ENCODE measurements around the gene TMEM231. TPM values are rescaled to one million over a fixed set of nuclear protein-coding genes. Genes with fewer than 3 reads are reported as not detected.
A peak's percentile ranks its signal among the peaks of the same experiment; 100 is the strongest.

TMEM231 gene
- total RNA-seq (2021; fragmentation: NEBNext Ultra II Directional; extraction: Animal tissue kit (Norgen Biotek cat#: 25700)) = 8.0 and 8.3 TPM in 2 replicates
- polyA plus RNA-seq (2011; rRNA removed) = 26.7 and 37.6 TPM in 2 replicates
- polyA plus RNA-seq (2011; cell fraction: cytosol; rRNA removed) = 22.6 TPM
- polyA plus RNA-seq (2011; cell fraction: nucleus; rRNA removed) = 26.1 TPM
- 6.4 to 11.0 TPM (median 8.7 TPM) in 4 replicates for polyA plus RNA-seq (2012, experiment 1 of 2)
- polyA plus RNA-seq (2012, experiment 2 of 2) = 5.9 TPM
- 13.7 TPM for polyA plus RNA-seq (2013, experiment 1 of 2)
- polyA plus RNA-seq (2013, experiment 2 of 2) = 16.0 TPM
- polyA minus RNA-seq (2011; rRNA and poly(A)+ RNA removed) = 36.4 and 54.6 TPM in 2 replicates
- 17.5 TPM for polyA minus RNA-seq (2011; cell fraction: cytosol; rRNA and poly(A)+ RNA removed)
- polyA minus RNA-seq (2011; cell fraction: nucleus; rRNA and poly(A)+ RNA removed) = 7.9 TPM
- long read RNA-seq, experiment 1, partial matches to known transcripts = 0 of 5 reads
- long read RNA-seq, experiment 1, other reads (novel, unspliced or antisense) = 5 of 5 reads
- long read RNA-seq, experiment 2, partial matches to known transcripts = 0 of 2 reads
- long read RNA-seq, experiment 2, other reads (novel, unspliced or antisense) = 2 of 2 reads

DNA sequence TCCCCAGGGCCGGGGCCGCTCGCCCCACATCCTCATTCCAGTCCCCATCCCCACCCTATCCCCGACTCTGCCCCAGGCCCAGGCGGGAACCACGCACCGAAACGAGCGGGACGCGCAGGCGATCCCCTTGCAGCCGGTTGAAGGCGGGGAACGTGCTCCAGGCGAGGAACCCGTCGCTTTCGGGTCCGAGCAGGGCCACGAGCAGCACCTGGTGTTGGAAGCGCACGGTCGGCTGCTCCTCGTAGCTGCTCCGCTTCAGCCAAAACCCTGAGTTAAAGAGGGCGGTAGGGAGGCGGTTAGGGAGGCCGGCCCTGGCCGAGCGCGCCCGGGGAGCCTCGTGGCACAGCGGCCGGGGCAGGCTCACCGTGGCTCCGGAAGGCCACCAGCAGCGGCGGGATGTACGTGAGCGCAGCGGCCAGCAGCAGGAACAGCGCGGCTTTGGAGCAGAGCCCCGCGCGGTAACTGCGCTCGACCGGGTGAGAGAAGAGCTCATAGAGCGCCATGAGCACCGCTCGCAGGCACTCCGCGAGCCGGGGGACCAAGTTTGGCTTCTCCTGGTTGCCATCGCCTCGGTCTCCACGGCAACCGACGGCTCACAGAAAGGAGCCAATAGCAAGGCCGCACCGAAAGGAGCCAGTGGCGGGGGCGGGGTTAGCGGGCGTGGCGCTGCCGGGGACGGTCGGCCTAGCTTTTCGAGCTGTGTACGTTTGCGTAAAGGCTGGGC, at the start of gene TMEM231:
TSS of gene TMEM231 (minus strand) at position 546 of the 724 bp plus-strand sequence. CDS start at position 503, 43 bp downstream.
- H3K36me3 ChIP-seq (ENCODE audit: control insufficient read depth in 2 of 4, insufficient read depth in 4 of 4, low read length in 3 of 4) = no peaks in the 10 kb centered on the region
- H3K79me2 ChIP-seq (ENCODE audit: control insufficient read depth in 1 of 2, insufficient read depth in 2 of 2, low read length in 2 of 2) = no peaks in the 10 kb centered on the region
- H3K23ac ChIP-seq (ENCODE audit: insufficient read length) = no peak within 1 kb of the TSS
- peak within 1 kb of the TSS; percentile 6 to 67 (median 53) for H3K9ac ChIP-seq (replicated peaks in 1 of 4; ENCODE audit: extremely low read depth in 1 of 4, low read depth in 3 of 4, low read length in 3 of 4)
- DNase-seq (ENCODE audit: low read depth in 1 of 2, low spot score in 2 of 2) = peak; percentile 67 to 96
- peak within 1 kb of the TSS; percentile 78 for H3K18ac ChIP-seq (ENCODE audit: extremely low read depth, low read length)
- peak within 1 kb of the TSS; percentile 63; the same call in 1 of the 2 replicates for H2BK15ac ChIP-seq (ENCODE audit: low read length)
- no peak within 1 kb of the TSS for H4K5ac ChIP-seq (ENCODE audit: insufficient read length, low read depth, low read length)
- peak within 1 kb of the TSS; percentile 96 for H4K8ac ChIP-seq (ENCODE audit: extremely low read depth, insufficient read depth, low read length)
- peak within 1 kb of the TSS; percentile 79 to 98 for H3K4me2 ChIP-seq (ENCODE audit: insufficient read depth in 1 of 2, low read depth in 2 of 2, low read length in 2 of 2)
- peak within 1 kb of the TSS; percentile 39; the same call in 1 of the 2 replicates for H2BK5ac ChIP-seq (ENCODE audit: low read depth, low read length)
- no peaks in the 10 kb centered on the region for H3K79me1 ChIP-seq (ENCODE audit: low read depth, low read length)
- no peak within 1 kb of the TSS for H2BK20ac ChIP-seq (ENCODE audit: low read length)
- ChIA-PET CTCF (ENCODE audit: partially characterized antibody) (interaction anchor here (0.7 to 1.3 kb wide), 6 partner anchors 12 to 84 kb away, joined by 3 to 4 read pairs (median 3); no protein-coding TSS in a partner anchor), POLR2A (ENCODE audit: partially characterized antibody) (interaction anchor here (0.7 to 3.2 kb wide), 6 partner anchors 10 to 67 kb away, joined by 3 to 21 read pairs (median 5); partner anchors contain the start of genes ADAT1, CHST6 and GABARAPL2)
- no peak within 1 kb of the TSS for H2BK12ac ChIP-seq (ENCODE audit: low read depth, low read length)
- H3K56ac ChIP-seq (replicated peaks; ENCODE audit: insufficient read length, low read depth, low read length) = peak within 1 kb of the TSS; percentile 4
- H3K14ac ChIP-seq (ENCODE audit: insufficient read length) = no peak within 1 kb of the TSS
- FAIRE-seq = no peak
- no peaks in the 10 kb centered on the region; a peak in 1 of 7 replicates for H3K27me3 ChIP-seq (replicated peaks in 1 of 4; ENCODE audit: control insufficient read depth in 3 of 4, extremely low read depth in 1 of 4, insufficient read depth in 3 of 4, low read length in 3 of 4)
- no peak within 1 kb of the TSS for H2AK5ac ChIP-seq (ENCODE audit: low read depth, low read length)
- no peaks in the 10 kb centered on the region for H4K20me1 ChIP-seq (replicated peaks in 1 of 2; ENCODE audit: control insufficient read depth in 1 of 2, insufficient read depth in 2 of 2, low read length in 2 of 2)
- H3K9me3 ChIP-seq (ENCODE audit: insufficient read depth in 2 of 2, low read depth in 1 of 2, low read length in 1 of 2) = no peaks in the 10 kb centered on the region
- no peak within 1 kb of the TSS for H3K27ac ChIP-seq (ENCODE audit: low read depth, low read length)
- H3K4me1 ChIP-seq (replicated peaks in 1 of 4; ENCODE audit: control insufficient read depth in 3 of 4, insufficient read depth in 4 of 4, low read length in 3 of 4) = peaks cover 0 to 3% (median 1%) of the 10 kb centered on the region in 4 experiments; a peak in 3 of 7 replicates
- H2BK120ac ChIP-seq (replicated peaks; ENCODE audit: low read depth, low read length) = no peak within 1 kb of the TSS
- H3K4me3 ChIP-seq (ENCODE audit: extremely low read depth in 1 of 4, insufficient read depth in 2 of 4, low read depth in 3 of 4, low read length in 4 of 4) = peak within 1 kb of the TSS; percentile 57 to 96 (median 84)
- H3K23me2 ChIP-seq (ENCODE audit: low read depth, low read length) = peaks cover 8% of the 10 kb centered on the region; the same call in 1 of the 2 replicates
- peak within 1 kb of the TSS; percentile 1 for H4K91ac ChIP-seq (replicated peaks; ENCODE audit: insufficient read length, low read length)
- WGBS, 2 experiments (ENCODE audit: extremely low coverage in 1 of 2, insufficient coverage in 1 of 2, insufficient read length in 1 of 2, insufficient replicate concordance in 2 of 2, low coverage in 1 of 2, low lambda C conversion rate in 2 of 2, missing lambda C conversion rate in 1 of 2) = 3% methylated on average over 54 of the region's 75 CpGs; no CpG with 5 or more reads in 1 of the 2 experiments
- no peak within 1 kb of the TSS for H3K4ac ChIP-seq (replicated peaks; ENCODE audit: insufficient read length, low read depth, low read length)
- peak within 1 kb of the TSS; percentile 86 for H2AFZ ChIP-seq (ENCODE audit: low read length)
- TF ChIP-seq TBP (IDR thresholded peaks at IDR 0.05; ENCODE audit: low read depth, low read length) (peak; percentile 49; the same call in 1 of the 2 replicates), YY1 (IDR thresholded peaks at IDR 0.05; ENCODE audit: low read depth, low read length) (peak; percentile 22; the same call in 1 of the 2 replicates), TAF1 (IDR thresholded peaks at IDR 0.05; ENCODE audit: low read depth, low read length) (peak; percentile 54; the same call in 1 of the 2 replicates), TEAD4 (IDR thresholded peaks at IDR 0.05; ENCODE audit: low read depth, low read length) (no peak), PHF8 (conservative IDR thresholded peaks at IDR 0.05; ENCODE audit: low read depth, low read length) (peak; percentile 58), POLR2A (IDR thresholded peaks at IDR 0.05; ENCODE audit: control extremely low read depth in 1 of 2, low read depth in 2 of 2, low read length in 2 of 2) (0 out of 3 replicates have a peak, but pooled peaks of 1 of the 2 experiments have one; percentile 34), NANOG (IDR thresholded peaks at IDR 0.05; ENCODE audit: insufficient read depth, low read depth, low read length, poor library complexity, severe bottlenecking) (no peak)
- TF ChIP-seq, protein P1, sequence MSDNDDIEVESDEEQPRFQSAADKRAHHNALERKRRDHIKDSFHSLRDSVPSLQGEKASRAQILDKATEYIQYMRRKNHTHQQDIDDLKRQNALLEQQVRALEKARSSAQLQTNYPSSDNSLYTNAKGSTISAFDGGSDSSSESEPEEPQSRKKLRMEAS (IDR thresholded peaks at IDR 0.05) = peak; percentile 65
